ENCODE measurements around the gene UBE3B. TPM values are rescaled to one million over a fixed set of nuclear protein-coding genes. Genes with fewer than 3 reads are reported as not detected.

UBE3B gene
- total RNA-seq, 1 experiment from 2014 or later: 38.6 TPM

- peak overlapping the region; percentile 88 for H3K4me3 Mint-ChIP-seq (ENCODE audit: unreplicated experiment)
- H3K27ac Mint-ChIP-seq (ENCODE audit: low read depth, unreplicated experiment): peak overlapping the region; percentile 100
- TF ChIP-seq CTCF (IDR thresholded peaks at IDR 0.05; ENCODE audit: unreplicated experiment): no peak
- DNase-seq (ENCODE audit: unreplicated experiment): no peak
- intact Hi-C loops (cut with micrococcal nuclease): loop anchor here (1.0 to 2.0 kb wide), 3 partner anchors 14 to 48 kb away; no protein-coding TSS in a partner anchor
- H3K4me1 Mint-ChIP-seq (ENCODE audit: insufficient read depth, unreplicated experiment): peaks cover 3% of the 10 kb centered on the region
- ChIA-PET POLR2A (interaction anchor here (0.6 to 8.5 kb wide), 14 partner anchors 9 to 1589 kb away, joined by 3 to 130 read pairs (median 4); partner anchors contain the start of genes MMAB and MVK), CTCF (interaction anchor here (0.7 to 2.1 kb wide), 6 partner anchors 10 to 1114 kb away, joined by 3 to 7 read pairs (median 4); no protein-coding TSS in a partner anchor)
- BruUV-seq (replicated peaks): no TSS peak
- H3K27me3 Mint-ChIP-seq (ENCODE audit: insufficient read depth, unreplicated experiment): no peaks in the 10 kb centered on the region
- H3K36me3 Mint-ChIP-seq (ENCODE audit: insufficient read depth, unreplicated experiment): peaks cover 14% of the 10 kb centered on the region
- H3K9me3 Mint-ChIP-seq (ENCODE audit: unreplicated experiment): no peaks in the 10 kb centered on the region
These were observed 638 bp upstream of the UBE3B start for GRCh38 chr12:109476807-109477184.

- peaks cover 3% of the 10 kb centered on the region for H3K4me1 Mint-ChIP-seq (ENCODE audit: insufficient read depth, unreplicated experiment)
- no peaks in the 10 kb centered on the region for H3K27me3 Mint-ChIP-seq (ENCODE audit: insufficient read depth, unreplicated experiment)
- H3K9me3 Mint-ChIP-seq (ENCODE audit: unreplicated experiment): no peaks in the 10 kb centered on the region
- CTCF ChIA-PET: interaction anchor here (0.8 to 1.5 kb wide), 3 partner anchors 41 to 49 kb away, joined by 3 to 7 read pairs (median 3); no protein-coding TSS in a partner anchor
- POLR2A ChIA-PET: interaction anchor here (0.6 to 8.5 kb wide), 11 partner anchors 8 to 521 kb away, joined by 3 to 130 read pairs (median 4); partner anchors contain the start of genes MMAB and MVK
- H3K27ac Mint-ChIP-seq (ENCODE audit: low read depth, unreplicated experiment): peak overlapping the region; percentile 100
- H3K36me3 Mint-ChIP-seq (ENCODE audit: insufficient read depth, unreplicated experiment): peaks cover 15% of the 10 kb centered on the region
- intact Hi-C loops (cut with micrococcal nuclease): loop anchor here (1.0 to 2.0 kb wide), 3 partner anchors 15 to 50 kb away; no protein-coding TSS in a partner anchor
- H3K4me3 Mint-ChIP-seq (ENCODE audit: unreplicated experiment): peak overlapping the region; percentile 88
- no peak for DNase-seq (ENCODE audit: unreplicated experiment)
- BruUV-seq (replicated peaks): TSS peak; percentile 73
- TF ChIP-seq CTCF (IDR thresholded peaks at IDR 0.05; ENCODE audit: unreplicated experiment): no peak
These were observed 505 bp downstream of the UBE3B start for GRCh38 chr12:109477963-109478315.

GRCh38 chr12:109479761-109480160 is 2.3 kb downstream of the UBE3B start:
- no TSS peak for BruUV-seq (replicated peaks)

GRCh38 chr12:109480356-109480755 is 2.9 kb downstream of the UBE3B start:
- POLR2A ChIA-PET: no interaction called here
- Mint-ChIP-seq H3K27ac (ENCODE audit: low read depth, unreplicated experiment) (no peak overlapping the region), H3K36me3 (ENCODE audit: insufficient read depth, unreplicated experiment) (peaks cover 34% of the 10 kb centered on the region), H3K4me3 (ENCODE audit: unreplicated experiment) (no peak overlapping the region), H3K4me1 (ENCODE audit: insufficient read depth, unreplicated experiment) (no peaks in the 10 kb centered on the region), H3K9me3 (ENCODE audit: unreplicated experiment) (no peaks in the 10 kb centered on the region), H3K27me3 (ENCODE audit: insufficient read depth, unreplicated experiment) (no peaks in the 10 kb centered on the region)
- TF ChIP-seq CTCF (IDR thresholded peaks at IDR 0.05; ENCODE audit: unreplicated experiment): no peak
- no peak for DNase-seq (ENCODE audit: unreplicated experiment)
- CTCF ChIA-PET: interaction anchor here (1.4 kb wide), 1 partner anchor 52 kb away, joined by 3 read pairs; no protein-coding TSS in a partner anchor
- BruUV-seq (replicated peaks): no TSS peak
- intact Hi-C loops (cut with micrococcal nuclease): no loop called here

More at GRCh38 chr12:109479761-109480160, 2.3 kb downstream of the UBE3B start:
- Mint-ChIP-seq H3K27ac (ENCODE audit: low read depth, unreplicated experiment) (no peak overlapping the region), H3K4me3 (ENCODE audit: unreplicated experiment) (no peak overlapping the region), H3K4me1 (ENCODE audit: insufficient read depth, unreplicated experiment) (no peaks in the 10 kb centered on the region), H3K27me3 (ENCODE audit: insufficient read depth, unreplicated experiment) (no peaks in the 10 kb centered on the region), H3K36me3 (ENCODE audit: insufficient read depth, unreplicated experiment) (peaks cover 28% of the 10 kb centered on the region), H3K9me3 (ENCODE audit: unreplicated experiment) (no peaks in the 10 kb centered on the region)
- ChIA-PET POLR2A (no interaction called here), CTCF (no interaction called here)
- no peak for TF ChIP-seq CTCF (IDR thresholded peaks at IDR 0.05; ENCODE audit: unreplicated experiment)
- no peak for DNase-seq (ENCODE audit: unreplicated experiment)
- intact Hi-C loops (cut with micrococcal nuclease): no loop called here

Data from MCF 10A (cell line).